Activated CD8-positive, alpha-beta T cell treated with anti-CD3 and anti-CD28 coated beads for 36 hours (primary cell): ENCODE data around the gene ATRIP. TPM values are rescaled to one million over a fixed set of nuclear protein-coding genes. Genes with fewer than 3 reads are reported as not detected.

Experiments
- ATAC-seq: fragments of 200-7000 bp; cut with Tn5 transposase; one replicate; pipeline ENCODE4 v1.10.0; 2021; ENCODE audit warnings: mild to moderate bottlenecking, moderate library complexity
- CTCF ChIA-PET: fragments of 350-600 bp; sonication (Branson Sonifier 250); formaldehyde crosslinking; loops from one replicate; lab custom pipeline; 2021; ENCODE audit warnings: antibody characterized with exemption; lab: Charles Lee
- POLR2A ChIA-PET: fragments of 350-600 bp; sonication (Branson Sonifier 250); formaldehyde crosslinking; loops from one replicate; lab custom pipeline; 2021; ENCODE audit warnings: antibody characterized with exemption; lab: Charles Lee
- DNase-seq: peaks from one replicate; pipeline ENCODE4 v3.0.0-alpha.2; 2020
- H3K27ac Mint-ChIP-seq: one replicate; pipeline ENCODE4 v1.8.0; 2021; ENCODE audit warnings: mild to moderate bottlenecking, mixed read lengths
- H3K27me3 Mint-ChIP-seq: one replicate; pipeline ENCODE4 v1.8.0; 2021; ENCODE audit warnings: mixed read lengths
- H3K36me3 Mint-ChIP-seq: one replicate; pipeline ENCODE4 v1.8.0; 2021; ENCODE audit warnings: low read depth, mixed read lengths
- H3K4me1 Mint-ChIP-seq: one replicate; pipeline ENCODE4 v1.8.0; 2021; ENCODE audit warnings: low read depth, mixed read lengths
- H3K4me3 Mint-ChIP-seq: one replicate; pipeline ENCODE4 v1.8.0; 2021; ENCODE audit warnings: mild to moderate bottlenecking, moderate library complexity, mixed read lengths
- H3K9me3 Mint-ChIP-seq: one replicate; pipeline ENCODE4 v1.8.0; 2021; ENCODE audit warnings: mixed read lengths
- intact Hi-C: fragments of 100-400 bp; cut with micrococcal nuclease; formaldehyde crosslinking; loops from one replicate; pipeline ENCODE4 v1.10.0; 2022
- total RNA-seq, 2 experiments: library from RNA; stranded (reverse); gene quantifications; one replicate each; pipeline ENCODE4 v1.2.3, GENCODE V29; 2021
- TF ChIP-seq, protein P1 (sequence below): fragments of 200-600 bp; IDR thresholded peaks from one replicate; pipeline ENCODE4 v1.8.0; 2022; ENCODE audit warnings: antibody characterized with exemption, mild to moderate bottlenecking

ATRIP gene
- total RNA-seq, 2 experiments from 2014 or later, result 12.4 to 15.0 TPM

DNA sequence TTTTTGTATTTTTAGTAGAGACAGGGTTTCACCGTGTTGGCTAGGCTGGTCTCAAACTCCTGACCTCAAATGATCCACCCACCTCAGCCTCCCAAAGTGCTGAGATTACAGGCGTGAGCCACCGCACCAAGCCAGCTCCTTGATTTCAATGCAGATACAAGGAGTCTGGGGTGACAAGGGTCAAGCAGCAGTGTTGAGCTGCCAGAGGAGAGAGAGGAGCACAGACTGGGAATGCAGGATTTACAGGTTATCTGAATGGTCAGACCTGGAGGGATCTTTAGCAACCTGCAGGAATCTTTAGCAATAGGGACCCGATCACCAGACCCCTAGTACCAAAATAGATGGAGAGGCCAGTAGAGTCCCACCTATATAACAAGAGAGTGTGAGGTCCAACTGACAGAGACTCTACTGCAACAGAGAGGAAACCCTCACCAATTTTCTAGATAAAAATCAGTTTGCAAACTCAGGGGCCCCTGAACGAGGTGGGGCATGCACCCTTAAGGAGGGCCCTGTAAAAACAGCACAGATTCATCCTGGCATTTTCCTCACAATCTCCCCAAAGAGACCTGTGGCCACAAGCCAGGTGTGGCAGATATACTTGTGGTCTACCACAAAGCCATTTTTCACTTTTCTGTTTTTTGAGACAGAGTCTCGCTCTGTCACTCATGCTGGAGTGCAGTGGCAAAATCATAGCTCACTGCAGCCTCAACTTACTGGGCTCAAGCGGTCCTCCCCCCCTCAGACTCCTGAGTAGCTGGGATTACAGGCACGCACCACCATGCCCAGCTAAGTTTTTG, 68.1 kb downstream of the ATRIP start:
- CTCF ChIA-PET, result interaction anchor here (0.9 to 1.3 kb wide), 5 partner anchors 9 to 114 kb away, joined by 3 to 5 read pairs (median 4); no protein-coding TSS in a partner anchor
- DNase-seq (peak; percentile 46), ATAC-seq (peak; percentile 37)
- POLR2A ChIA-PET, result interaction anchor here (0.6 to 1.5 kb wide), 2 partner anchors 11 to 34 kb away, joined by 3 to 8 read pairs; no protein-coding TSS in a partner anchor
- Mint-ChIP-seq H3K36me3 (no peaks in the 10 kb centered on the region), H3K4me3 (no peak overlapping the region), H3K27me3 (no peaks in the 10 kb centered on the region), H3K27ac (no peak overlapping the region), H3K9me3 (no peaks in the 10 kb centered on the region), H3K4me1 (peaks cover 44% of the 10 kb centered on the region)
- TF ChIP-seq, protein P1, sequence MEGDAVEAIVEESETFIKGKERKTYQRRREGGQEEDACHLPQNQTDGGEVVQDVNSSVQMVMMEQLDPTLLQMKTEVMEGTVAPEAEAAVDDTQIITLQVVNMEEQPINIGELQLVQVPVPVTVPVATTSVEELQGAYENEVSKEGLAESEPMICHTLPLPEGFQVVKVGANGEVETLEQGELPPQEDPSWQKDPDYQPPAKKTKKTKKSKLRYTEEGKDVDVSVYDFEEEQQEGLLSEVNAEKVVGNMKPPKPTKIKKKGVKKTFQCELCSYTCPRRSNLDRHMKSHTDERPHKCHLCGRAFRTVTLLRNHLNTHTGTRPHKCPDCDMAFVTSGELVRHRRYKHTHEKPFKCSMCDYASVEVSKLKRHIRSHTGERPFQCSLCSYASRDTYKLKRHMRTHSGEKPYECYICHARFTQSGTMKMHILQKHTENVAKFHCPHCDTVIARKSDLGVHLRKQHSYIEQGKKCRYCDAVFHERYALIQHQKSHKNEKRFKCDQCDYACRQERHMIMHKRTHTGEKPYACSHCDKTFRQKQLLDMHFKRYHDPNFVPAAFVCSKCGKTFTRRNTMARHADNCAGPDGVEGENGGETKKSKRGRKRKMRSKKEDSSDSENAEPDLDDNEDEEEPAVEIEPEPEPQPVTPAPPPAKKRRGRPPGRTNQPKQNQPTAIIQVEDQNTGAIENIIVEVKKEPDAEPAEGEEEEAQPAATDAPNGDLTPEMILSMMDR, result no peak
- intact Hi-C loops, result loop anchor here (5.0 kb wide), 1 partner anchor 33 kb away; no protein-coding TSS in a partner anchor

Other genes with a start within 250 kb of the ATRIP start
- gene CAMP, start 223.2 kb upstream of the ATRIP start, total RNA-seq, result not detected
- 10 to 100 TPM; 30.4 to 32.8 TPM for gene ZNF589, start 205.6 kb upstream of the ATRIP start, total RNA-seq
- 10 to 100 TPM; 23.2 to 31.0 TPM for gene NME6, start 145.4 kb upstream of the ATRIP start, total RNA-seq
- not detected for gene SPINK8, start 113.1 kb upstream of the ATRIP start, total RNA-seq
- gene FBXW12, start 74.5 kb upstream of the ATRIP start, total RNA-seq, result not detected
- 1 to 10 TPM; 3.7 TPM for gene PLXNB1, start 16.7 kb upstream of the ATRIP start, total RNA-seq
- gene CCDC51, start 6.6 kb upstream of the ATRIP start, total RNA-seq, result 10 to 100 TPM; 25.3 to 28.3 TPM
- gene TMA7, start 6.5 kb upstream of the ATRIP start, total RNA-seq, result 100 to 1,000 TPM; 312 to 334 TPM
- gene SHISA5, start 57.4 kb downstream of the ATRIP start, total RNA-seq, result 10 to 100 TPM; 65.9 to 71.4 TPM
- 10 to 100 TPM; 90.8 to 94.0 TPM for gene PFKFB4, start 110.1 kb downstream of the ATRIP start, total RNA-seq
- not detected for gene UCN2, start 117.0 kb downstream of the ATRIP start, total RNA-seq
- 1 to 10 TPM; 1.6 to 2.2 TPM for gene COL7A1, start 148.6 kb downstream of the ATRIP start, total RNA-seq
- 100 to 1,000 TPM; 240 to 256 TPM for gene UQCRC1, start 162.9 kb downstream of the ATRIP start, total RNA-seq
- gene TMEM89, start 175.0 kb downstream of the ATRIP start, total RNA-seq, result under 1 TPM in 1 of 2 experiments, not detected in 1; 0.43 TPM
- 10 to 100 TPM; 41.3 to 45.0 TPM for gene SLC26A6, start 188.7 kb downstream of the ATRIP start, total RNA-seq
- 10 to 100 TPM; 15.8 to 17.8 TPM for gene CELSR3, start 216.1 kb downstream of the ATRIP start, total RNA-seq
- gene NCKIPSD, start 239.2 kb downstream of the ATRIP start, total RNA-seq, result 10 to 100 TPM; 69.7 to 73.8 TPM